ENCODE results near the gene BZW2.

GRCh38 chr7:16732828-16733227, 86.8 kb downstream of the BZW2 start:
- TF ChIP-seq CC2D1A (CRISPR knock-in tag; IDR thresholded peaks at IDR 0.05) (no peak), ZFP36 (IDR thresholded peaks at IDR 0.05; ENCODE audit: borderline replicate concordance, low read depth, low read length, partially characterized antibody) (no peak), ZBTB46 (CRISPR knock-in tag; IDR thresholded peaks at IDR 0.05; ENCODE audit: borderline replicate concordance) (no peak), ZNF326 (CRISPR knock-in tag; IDR thresholded peaks at IDR 0.05; ENCODE audit: borderline replicate concordance) (no peak), TFAP4 (IDR thresholded peaks at IDR 0.05; ENCODE audit: borderline replicate concordance, low read depth) (no peak), PITX1 (CRISPR knock-in tag; IDR thresholded peaks at IDR 0.05) (no peak), POLR2A (IDR thresholded peaks at IDR 0.05; ENCODE audit: insufficient read depth in 1 of 2, low read depth in 2 of 2, low read length in 2 of 2) (no peak)
